SK-N-SH (cell line): ENCODE data around the gene KRT23. TPM values are rescaled to one million over a fixed set of nuclear protein-coding genes. Genes with fewer than 3 reads are reported as not detected.

Experiments used
- CTCF ChIA-PET: fragments of 300-600, 350-600 bp; formaldehyde crosslinking; extraction: SDS; loops from one replicate; lab custom pipeline; 2021; lab: Yijun Ruan, JAX
- POLR2A ChIA-PET: fragments of 350-600 bp; sonication (Branson Sonifier 250); formaldehyde crosslinking; extraction: SDS; loops from one replicate; lab custom pipeline; 2020; ENCODE audit warnings: antibody characterized with exemption, inconsistent platforms; lab: Yijun Ruan, JAX
- DNase-seq: peaks from one replicate; pipeline ENCODE4 v3.0.0; 2012
- H2AFZ ChIP-seq: fragments of 200-600 bp; sonication (generic); 2 replicates; pipeline ENCODE4 v1.8.1; 2016; ENCODE audit warnings: antibody characterized with exemption, mild to moderate bottlenecking, low read depth
- H3F3A ChIP-seq: fragments of 200-600 bp; sonication (generic); replicated peaks from 2 replicates; pipeline ENCODE3; 2016; ENCODE audit warnings: antibody characterized with exemption, mild to moderate bottlenecking; ENCODE audit not compliant: insufficient read depth
- H3K27ac ChIP-seq, 2 experiments: fragments of 200-500 bp in 1 of 2; fragments of 200-600 bp in 1 of 2; sonication (Bioruptor generic) in 1 of 2; sonication (generic), shearing (Covaris generic) in 1 of 2; 2 replicates each; pipeline versions ENCODE4 v1.5.1 to v1.6.1; 2014 to 2016; ENCODE audit warnings: low read depth in 2 of 2, inconsistent platforms in 1 of 2, low read length in 1 of 2, mild to moderate bottlenecking in 1 of 2, mixed read lengths in 1 of 2
- H3K27me3 ChIP-seq: fragments of 200-600 bp; sonication (generic), shearing (Covaris generic); 2 replicates; pipeline ENCODE4 v1.6.1; 2016; ENCODE audit warnings: mixed run types; ENCODE audit not compliant: insufficient read depth
- H3K36me3 ChIP-seq, 2 experiments: fragments of 200-500 bp in 1 of 2; fragments of 200-600 bp in 1 of 2; sonication (Bioruptor generic) in 1 of 2; sonication (generic) in 1 of 2; replicated peaks in 1 of 2; 2 replicates each; pipeline versions ENCODE3 to v1.5.1; 2014 to 2016; ENCODE audit warnings: low read length in 1 of 2, mild to moderate bottlenecking in 1 of 2; ENCODE audit not compliant: insufficient read depth in 2 of 2, control insufficient read depth in 1 of 2
- H3K4me1 ChIP-seq, 2 experiments: fragments of 200-500 bp in 1 of 2; fragments of 200-600 bp in 1 of 2; sonication (Bioruptor generic) in 1 of 2; sonication (generic), shearing (Covaris generic) in 1 of 2; 2 replicates each; pipeline versions ENCODE4 v1.5.1 to v1.6.1; 2014 to 2016; ENCODE audit warnings: low read depth in 1 of 2, low read length in 1 of 2, mixed run types in 1 of 2; ENCODE audit not compliant: insufficient read depth in 2 of 2, control insufficient read depth in 1 of 2
- H3K4me2 ChIP-seq: fragments of 200-600 bp; sonication (generic), shearing (Covaris generic); 2 replicates; pipeline ENCODE4 v1.6.1; 2017; ENCODE audit warnings: mixed run types
- H3K4me3 ChIP-seq, 2 experiments: fragments of 200-500 bp in 1 of 2; fragments of 200-600 bp in 1 of 2; sonication (Bioruptor generic) in 1 of 2; sonication (generic), shearing (Covaris generic) in 1 of 2; 2 replicates each; pipeline versions ENCODE4 v1.5.1 to v1.8.1; 2014 to 2016; ENCODE audit warnings: low read depth in 2 of 2, inconsistent platforms in 1 of 2, low read length in 1 of 2, mild to moderate bottlenecking in 1 of 2, mixed read lengths in 1 of 2, moderate library complexity in 1 of 2
- H3K79me2 ChIP-seq: fragments of 200-600 bp; sonication (generic); 2 replicates; pipeline ENCODE4 v1.8.1; 2017; ENCODE audit warnings: mild to moderate bottlenecking; ENCODE audit not compliant: insufficient read depth
- H3K9ac ChIP-seq: fragments of 200-600 bp; sonication (generic); 2 replicates; pipeline ENCODE4 v1.6.1; 2017; ENCODE audit warnings: mixed run types
- H3K9me2 ChIP-seq: fragments of 200-600 bp; sonication (generic); 2 replicates; pipeline ENCODE4 v1.6.1; 2017; ENCODE audit warnings: mixed run types
- H3K9me3 ChIP-seq: fragments of 200-600 bp; sonication (generic); 2 replicates; pipeline ENCODE4 v1.6.1; 2017; ENCODE audit warnings: mixed run types, mild to moderate bottlenecking, moderate library complexity
- H4K20me1 ChIP-seq: fragments of 200-600 bp; sonication (generic); 2 replicates; pipeline ENCODE4 v1.6.1; 2017; ENCODE audit warnings: mild to moderate bottlenecking, mixed run types; ENCODE audit not compliant: insufficient read depth
- ELF1 ChIP-seq: IDR thresholded peaks from 2 replicates; pipeline ENCODE4 v1.4.0; 2012
- EZH2phosphoT487 ChIP-seq: fragments of 200-600 bp; sonication (generic); IDR thresholded peaks from 2 replicates; pipeline ENCODE4 v1.6.1; 2017; ENCODE audit warnings: low read depth, mixed run types, mild to moderate bottlenecking, antibody characterized with exemption, moderate library complexity, borderline replicate concordance
- FOXJ3 ChIP-seq: sonication (generic); formaldehyde crosslinking; IDR thresholded peaks from 2 replicates; pipeline ENCODE4 v1.5.1; 2020; ENCODE audit warnings: mild to moderate bottlenecking, missing genetic modification reagents
- GABPA ChIP-seq: IDR thresholded peaks from 2 replicates; pipeline ENCODE4 v1.4.0; 2012; ENCODE audit warnings: low read depth, mild to moderate bottlenecking
- IRF3 ChIP-seq: fragments of 150-350 bp; IDR thresholded peaks from 2 replicates; pipeline ENCODE4 v1.6.1; 2016; ENCODE audit warnings: mild to moderate bottlenecking, low read depth, low read length
- JUND ChIP-seq: IDR thresholded peaks from 2 replicates; pipeline ENCODE4 v1.4.0; 2012
- NFIC ChIP-seq: IDR thresholded peaks from 2 replicates; pipeline ENCODE4 v1.4.0; 2012; ENCODE audit warnings: borderline replicate concordance
- NRF1 ChIP-seq: IDR thresholded peaks from 2 replicates; pipeline ENCODE4 v1.6.1; 2012; ENCODE audit warnings: low read depth, mild to moderate bottlenecking, low read length
- POLR2AphosphoS5 ChIP-seq: IDR thresholded peaks from 2 replicates; pipeline ENCODE4 v1.6.1; 2012; ENCODE audit warnings: low read depth, low read length
- RAD21 ChIP-seq: IDR thresholded peaks from 2 replicates; pipeline ENCODE4 v1.6.1; 2012; ENCODE audit warnings: mild to moderate bottlenecking, low read length
- REST ChIP-seq: IDR thresholded peaks from 2 replicates; pipeline ENCODE4 v1.6.1; 2012; ENCODE audit warnings: mild to moderate bottlenecking, low read depth, low read length, moderate library complexity
- RXRA ChIP-seq: IDR thresholded peaks from 2 replicates; pipeline ENCODE4 v1.4.0; 2012; ENCODE audit warnings: low read depth, mild to moderate bottlenecking, borderline replicate concordance
- SIN3A ChIP-seq: IDR thresholded peaks from 2 replicates; pipeline ENCODE4 v1.6.1; 2012; ENCODE audit warnings: low read depth, mild to moderate bottlenecking, low read length, moderate library complexity, borderline replicate concordance
- TCF12 ChIP-seq: IDR thresholded peaks from 2 replicates; pipeline ENCODE4 v1.4.0; 2012
- WGBS: methylation state at CpG from one replicate; pipeline ENCODE4 v1.1.6; 2017; ENCODE audit warnings: low lambda C conversion rate; 5-methylcytosine and 5-hydroxymethylcytosine counted together
- polyA plus RNA-seq, 3 experiments: library from polyadenylated mRNA; depleted of rRNA; stranded (reverse); fragments of >200 nt; gene quantifications; 2 replicates each; pipeline ENCODE4 v1.2.3, GENCODE V29; 2012
- TF ChIP-seq, protein P1 (sequence below): IDR thresholded peaks from 2 replicates; pipeline ENCODE4; 2012
- TF ChIP-seq, protein P2 (sequence below): IDR thresholded peaks from 2 replicates; pipeline ENCODE4 v1.4.0; 2012; ENCODE audit warnings: low read depth, borderline replicate concordance

The KRT23 gene
- polyA plus RNA-seq, 1 of the 3 experiments (the other 2 are of a cell fraction), result not detected

GRCh38 chr17:40914075-40914855 lies 23.2 kb downstream of the KRT23 start:
- H3K9ac ChIP-seq, result no peak overlapping the region
- no peak overlapping the region for H3K4me2 ChIP-seq
- peaks cover 19% of the 10 kb centered on the region for H3F3A ChIP-seq
- ChIA-PET POLR2A (no interaction called here), CTCF (interaction anchor here (0.8 to 11.9 kb wide), 6 partner anchors 10 to 752 kb away, joined by 3 to 140 read pairs (median 16); no protein-coding TSS in a partner anchor)
- no peak for TF ChIP-seq IRF3
- TF ChIP-seq, protein P1, sequence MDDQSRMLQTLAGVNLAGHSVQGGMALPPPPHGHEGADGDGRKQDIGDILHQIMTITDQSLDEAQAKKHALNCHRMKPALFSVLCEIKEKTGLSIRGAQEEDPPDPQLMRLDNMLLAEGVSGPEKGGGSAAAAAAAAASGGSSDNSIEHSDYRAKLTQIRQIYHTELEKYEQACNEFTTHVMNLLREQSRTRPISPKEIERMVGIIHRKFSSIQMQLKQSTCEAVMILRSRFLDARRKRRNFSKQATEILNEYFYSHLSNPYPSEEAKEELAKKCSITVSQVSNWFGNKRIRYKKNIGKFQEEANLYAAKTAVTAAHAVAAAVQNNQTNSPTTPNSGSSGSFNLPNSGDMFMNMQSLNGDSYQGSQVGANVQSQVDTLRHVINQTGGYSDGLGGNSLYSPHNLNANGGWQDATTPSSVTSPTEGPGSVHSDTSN, result no peak
- peaks cover 0 to 14% of the 10 kb centered on the region in 2 experiments; a peak in 3 of 4 replicates for H3K4me1 ChIP-seq
- no peak overlapping the region for H3K4me3 ChIP-seq
- no peak for DNase-seq
- no peaks in the 10 kb centered on the region for H3K9me2 ChIP-seq
- peak overlapping the region in 1 of 2 experiments; percentile 77; a peak in 1 of 4 replicates for H3K27ac ChIP-seq
- H4K20me1 ChIP-seq, result no peaks in the 10 kb centered on the region
- no peaks in the 10 kb centered on the region for H3K9me3 ChIP-seq
- H3K27me3 ChIP-seq, result no peaks in the 10 kb centered on the region
- H3K79me2 ChIP-seq, result no peaks in the 10 kb centered on the region
- no peak overlapping the region for H2AFZ ChIP-seq
- no peaks in the 10 kb centered on the region for H3K36me3 ChIP-seq
- WGBS, result 41% methylated on average over 3 of the region's 3 CpGs

DNA sequence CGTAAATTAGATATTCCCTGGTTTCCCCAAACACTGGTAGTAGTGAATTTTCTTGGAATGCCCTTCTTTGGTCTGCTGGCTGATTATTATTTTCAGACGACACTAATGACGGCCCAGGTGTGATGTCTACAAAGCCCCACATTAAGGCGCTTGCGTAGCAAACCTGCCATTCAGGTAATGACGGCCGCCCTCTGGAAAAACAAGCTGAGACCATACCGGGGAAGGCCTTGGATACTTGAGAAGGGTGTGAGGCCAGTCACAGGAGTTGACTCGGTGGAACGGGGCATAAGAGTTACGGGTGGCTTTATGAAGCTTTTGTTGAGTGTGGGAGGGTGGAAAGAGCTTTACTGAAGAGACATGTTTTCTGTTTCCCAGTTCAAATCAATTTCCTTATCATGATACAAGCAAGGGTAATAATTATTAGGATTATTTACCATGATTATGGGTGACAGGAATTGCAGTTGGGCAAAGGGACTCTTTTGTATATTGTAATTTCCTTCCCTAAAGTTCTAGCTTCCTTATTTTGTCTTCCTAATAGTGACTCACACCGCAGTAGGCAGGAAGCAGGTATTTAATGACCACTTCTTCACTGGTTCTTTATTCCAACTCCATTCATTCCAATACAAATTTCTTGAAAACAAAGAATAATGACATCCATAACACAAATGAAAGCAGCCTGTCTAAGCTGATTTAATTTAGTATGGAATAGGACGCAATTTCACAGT lies 24.8 kb downstream of the KRT23 start:
- H3K4me2 ChIP-seq, result no peak overlapping the region
- H3K4me3 ChIP-seq, result no peak overlapping the region
- POLR2A ChIA-PET, result no interaction called here
- peaks cover 1% of the 10 kb centered on the region; the same call in 1 of the 2 replicates for H3K27me3 ChIP-seq
- H4K20me1 ChIP-seq, result no peaks in the 10 kb centered on the region
- no peaks in the 10 kb centered on the region for H3K36me3 ChIP-seq
- no peaks in the 10 kb centered on the region for H3K9me3 ChIP-seq
- H3K27ac ChIP-seq, result no peak overlapping the region
- H3K79me2 ChIP-seq, result no peaks in the 10 kb centered on the region
- DNase-seq, result no peak
- peaks cover 19% of the 10 kb centered on the region for H3F3A ChIP-seq
- WGBS, result 74% methylated on average over 13 of the region's 13 CpGs
- no peak overlapping the region for H2AFZ ChIP-seq
- peaks cover 0 to 14% of the 10 kb centered on the region in 2 experiments; a peak in 3 of 4 replicates for H3K4me1 ChIP-seq
- no peaks in the 10 kb centered on the region for H3K9me2 ChIP-seq
- CTCF ChIA-PET, result interaction anchor here (1.2 to 11.9 kb wide), 5 partner anchors 620 to 754 kb away, joined by 3 to 140 read pairs (median 17); no protein-coding TSS in a partner anchor
- H3K9ac ChIP-seq, result no peak overlapping the region
- TF ChIP-seq NRF1 (no peak), POLR2AphosphoS5 (no peak), TCF12 (no peak), JUND (no peak), REST (no peak), SIN3A (no peak), FOXJ3 (CRISPR knock-in tag) (no peak), RXRA (no peak), EZH2phosphoT487 (no peak), RAD21 (no peak), NFIC (no peak), GABPA (no peak), ELF1 (no peak)
- TF ChIP-seq, protein P1, result no peak
- TF ChIP-seq, protein P2, sequence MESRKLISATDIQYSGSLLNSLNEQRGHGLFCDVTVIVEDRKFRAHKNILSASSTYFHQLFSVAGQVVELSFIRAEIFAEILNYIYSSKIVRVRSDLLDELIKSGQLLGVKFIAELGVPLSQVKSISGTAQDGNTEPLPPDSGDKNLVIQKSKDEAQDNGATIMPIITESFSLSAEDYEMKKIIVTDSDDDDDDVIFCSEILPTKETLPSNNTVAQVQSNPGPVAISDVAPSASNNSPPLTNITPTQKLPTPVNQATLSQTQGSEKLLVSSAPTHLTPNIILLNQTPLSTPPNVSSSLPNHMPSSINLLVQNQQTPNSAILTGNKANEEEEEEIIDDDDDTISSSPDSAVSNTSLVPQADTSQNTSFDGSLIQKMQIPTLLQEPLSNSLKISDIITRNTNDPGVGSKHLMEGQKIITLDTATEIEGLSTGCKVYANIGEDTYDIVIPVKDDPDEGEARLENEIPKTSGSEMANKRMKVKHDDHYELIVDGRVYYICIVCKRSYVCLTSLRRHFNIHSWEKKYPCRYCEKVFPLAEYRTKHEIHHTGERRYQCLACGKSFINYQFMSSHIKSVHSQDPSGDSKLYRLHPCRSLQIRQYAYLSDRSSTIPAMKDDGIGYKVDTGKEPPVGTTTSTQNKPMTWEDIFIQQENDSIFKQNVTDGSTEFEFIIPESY, result no peak
